Stimulated activated naive B cell treated with anti-CD40 and anti-IgM and Interleukin-4, amounts not matched to agents 10 μg/mL and 1 μg/mL and 100 μg/mL, for 72 hours (primary cell): ENCODE results near the gene IGSF21.

Experiments
- ATAC-seq, 2 donors: fragments of 150-1000 bp; cut with Tn5 transposase; replicated peaks; 2 replicates each; pipeline ENCODE4 v1.10.0; 2021; ENCODE audit warnings: moderate library complexity in 1 of 2
- DNase-seq: peaks from one replicate; pipeline ENCODE4 v3.0.0; 2021
- H3K27ac Mint-ChIP-seq: one replicate; pipeline ENCODE4 v1.8.0; 2022; ENCODE audit warnings: mild to moderate bottlenecking, mixed read lengths
- H3K27me3 Mint-ChIP-seq, 2 donors: one replicate each; pipeline ENCODE4 v1.8.0; 2022; ENCODE audit warnings: mixed read lengths in 2 of 2
- H3K36me3 Mint-ChIP-seq, 2 donors: one replicate each; pipeline ENCODE4 v1.8.0; 2022; ENCODE audit warnings: mixed read lengths in 2 of 2, mild to moderate bottlenecking in 1 of 2
- H3K4me1 Mint-ChIP-seq, 2 donors: one replicate each; pipeline ENCODE4 v1.8.0; 2022; ENCODE audit warnings: mixed read lengths in 2 of 2, mild to moderate bottlenecking in 1 of 2
- H3K4me3 Mint-ChIP-seq, 2 donors: one replicate each; pipeline ENCODE4 v1.8.0; 2022; ENCODE audit warnings: mild to moderate bottlenecking in 2 of 2, mixed read lengths in 2 of 2, moderate library complexity in 1 of 2
- H3K9me3 Mint-ChIP-seq, 2 donors: one replicate each; pipeline ENCODE4 v1.8.0; 2022; ENCODE audit warnings: mixed read lengths in 2 of 2, mild to moderate bottlenecking in 1 of 2

IGSF21 gene

DNA sequence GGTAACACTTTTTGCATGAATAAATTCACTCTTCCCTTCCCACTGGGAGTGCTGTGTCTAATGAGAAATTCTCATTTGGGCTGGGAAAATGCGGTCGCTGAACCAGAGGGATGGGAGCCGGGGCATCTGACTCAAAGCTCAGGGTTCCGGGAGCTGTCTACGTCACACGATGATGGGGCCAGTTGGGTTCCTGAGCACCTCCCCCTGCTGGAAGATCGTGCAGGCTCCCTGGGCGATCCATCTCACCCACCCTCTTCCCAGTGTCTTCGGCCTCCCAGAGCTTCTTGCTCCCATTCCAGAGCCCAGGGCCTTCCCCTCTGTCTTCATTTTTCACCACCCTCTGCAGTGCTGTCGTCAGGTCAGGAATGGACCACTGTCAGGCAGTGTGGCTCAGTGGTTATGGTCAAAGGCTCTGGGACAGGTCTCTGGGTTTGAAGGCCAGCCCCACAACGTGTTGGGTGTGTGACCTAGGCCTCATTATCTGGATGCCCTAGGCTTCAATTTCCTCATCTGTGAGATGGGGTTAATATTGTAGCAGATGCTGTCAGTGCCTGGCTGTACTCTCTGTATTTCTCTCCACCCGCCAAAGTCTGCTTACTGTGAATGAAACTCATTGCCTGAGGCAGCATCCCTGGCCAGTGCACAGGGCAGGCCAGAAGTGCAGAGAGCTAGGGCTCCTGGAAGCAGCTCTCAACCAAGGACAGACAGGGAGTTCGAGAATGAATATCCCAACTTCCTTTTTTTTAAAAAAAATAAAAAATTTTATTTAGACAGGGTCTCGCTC lies 31.8 kb downstream of the IGSF21 start:
- no peak overlapping the region for H3K4me3 Mint-ChIP-seq
- peaks cover 0 to 2% of the 10 kb centered on the region in 2 donors for H3K9me3 Mint-ChIP-seq
- H3K4me1 Mint-ChIP-seq: no peaks in the 10 kb centered on the region
- peaks cover 5 to 6% of the 10 kb centered on the region in 2 donors for H3K27me3 Mint-ChIP-seq
- no peak overlapping the region for H3K27ac Mint-ChIP-seq
- no peaks in the 10 kb centered on the region for H3K36me3 Mint-ChIP-seq
- no peak for DNase-seq
- ATAC-seq: no peak

- no peak overlapping the region for H3K4me3 Mint-ChIP-seq
- H3K4me1 Mint-ChIP-seq: no peaks in the 10 kb centered on the region
- H3K9me3 Mint-ChIP-seq: peaks cover 0 to 2% of the 10 kb centered on the region in 2 donors
- ATAC-seq (no peak), DNase-seq (no peak)
- H3K27ac Mint-ChIP-seq: no peak overlapping the region
- peaks cover 5 to 6% of the 10 kb centered on the region in 2 donors for H3K27me3 Mint-ChIP-seq
- H3K36me3 Mint-ChIP-seq: no peaks in the 10 kb centered on the region
Observed at GRCh38 chr1:18140411-18140810, 32.8 kb downstream of the IGSF21 start.

DNA sequence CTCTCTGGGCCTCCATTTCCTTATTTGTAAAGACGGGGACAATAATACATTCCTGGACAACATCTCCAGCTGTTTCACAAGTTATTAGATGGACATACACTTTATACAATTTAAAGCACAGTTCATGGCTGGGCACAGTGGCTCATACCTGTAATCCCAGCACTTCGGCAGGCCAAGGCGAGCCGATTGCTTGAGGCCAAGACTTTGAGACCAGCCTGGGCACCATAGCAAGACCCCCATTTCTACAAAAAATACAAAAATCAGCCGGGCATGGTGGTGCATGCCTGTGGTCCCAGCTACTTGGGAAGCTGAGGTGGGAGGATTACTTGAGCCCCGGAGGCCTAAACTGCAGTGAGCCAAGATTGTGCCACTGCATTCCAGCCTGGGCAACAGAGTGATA lies 34.1 kb downstream of the IGSF21 start:
- no peaks in the 10 kb centered on the region for H3K4me1 Mint-ChIP-seq
- H3K27ac Mint-ChIP-seq: no peak overlapping the region
- no peak overlapping the region for H3K4me3 Mint-ChIP-seq
- DNase-seq: no peak
- H3K27me3 Mint-ChIP-seq: peaks cover 6 to 7% of the 10 kb centered on the region in 2 donors
- no peak for ATAC-seq
- no peaks in the 10 kb centered on the region for H3K36me3 Mint-ChIP-seq
- peaks cover 0 to 2% of the 10 kb centered on the region in 2 donors for H3K9me3 Mint-ChIP-seq

DNA sequence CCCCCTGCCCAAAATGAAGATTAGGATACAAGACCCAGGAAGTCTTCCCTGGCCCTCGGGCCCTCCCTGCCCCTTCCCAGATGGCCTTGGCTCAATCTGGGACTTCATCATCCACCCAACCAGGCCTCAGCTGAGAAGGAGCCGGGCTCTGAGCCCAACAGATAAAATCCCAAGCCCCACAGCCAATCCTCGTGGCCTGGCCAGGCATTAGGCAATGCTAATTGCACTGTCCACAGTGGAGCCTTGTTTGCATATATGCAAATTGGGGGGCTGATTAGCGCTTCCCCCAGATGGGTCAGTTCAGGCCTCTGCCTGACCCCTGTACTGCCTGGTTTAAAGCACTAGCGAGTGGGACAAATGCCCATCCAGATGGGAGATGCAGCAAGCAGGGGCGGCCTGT lies 34.9 kb downstream of the IGSF21 start:
- Mint-ChIP-seq H3K4me1 (no peaks in the 10 kb centered on the region), H3K36me3 (no peaks in the 10 kb centered on the region), H3K4me3 (no peak overlapping the region), H3K27me3 (peaks cover 10 to 15% of the 10 kb centered on the region in 2 donors), H3K9me3 (no peaks in the 10 kb centered on the region), H3K27ac (no peak overlapping the region)
- ATAC-seq (no peak), DNase-seq (no peak)

GRCh38 chr1:18142969-18143368 lies 35.4 kb downstream of the IGSF21 start:
- H3K36me3 Mint-ChIP-seq: no peaks in the 10 kb centered on the region
- ATAC-seq (no peak), DNase-seq (no peak)
- H3K9me3 Mint-ChIP-seq: no peaks in the 10 kb centered on the region
- H3K4me1 Mint-ChIP-seq: no peaks in the 10 kb centered on the region
- peaks cover 10 to 16% of the 10 kb centered on the region in 2 donors for H3K27me3 Mint-ChIP-seq
- H3K27ac Mint-ChIP-seq: no peak overlapping the region
- no peak overlapping the region for H3K4me3 Mint-ChIP-seq

GRCh38 chr1:18144062-18144461 lies 36.5 kb downstream of the IGSF21 start:
- Mint-ChIP-seq H3K27ac (no peak overlapping the region), H3K4me1 (no peaks in the 10 kb centered on the region), H3K27me3 (peaks cover 10 to 16% of the 10 kb centered on the region in 2 donors), H3K9me3 (no peaks in the 10 kb centered on the region), H3K4me3 (no peak overlapping the region), H3K36me3 (no peaks in the 10 kb centered on the region)
- DNase-seq: no peak
- ATAC-seq: no peak

DNA sequence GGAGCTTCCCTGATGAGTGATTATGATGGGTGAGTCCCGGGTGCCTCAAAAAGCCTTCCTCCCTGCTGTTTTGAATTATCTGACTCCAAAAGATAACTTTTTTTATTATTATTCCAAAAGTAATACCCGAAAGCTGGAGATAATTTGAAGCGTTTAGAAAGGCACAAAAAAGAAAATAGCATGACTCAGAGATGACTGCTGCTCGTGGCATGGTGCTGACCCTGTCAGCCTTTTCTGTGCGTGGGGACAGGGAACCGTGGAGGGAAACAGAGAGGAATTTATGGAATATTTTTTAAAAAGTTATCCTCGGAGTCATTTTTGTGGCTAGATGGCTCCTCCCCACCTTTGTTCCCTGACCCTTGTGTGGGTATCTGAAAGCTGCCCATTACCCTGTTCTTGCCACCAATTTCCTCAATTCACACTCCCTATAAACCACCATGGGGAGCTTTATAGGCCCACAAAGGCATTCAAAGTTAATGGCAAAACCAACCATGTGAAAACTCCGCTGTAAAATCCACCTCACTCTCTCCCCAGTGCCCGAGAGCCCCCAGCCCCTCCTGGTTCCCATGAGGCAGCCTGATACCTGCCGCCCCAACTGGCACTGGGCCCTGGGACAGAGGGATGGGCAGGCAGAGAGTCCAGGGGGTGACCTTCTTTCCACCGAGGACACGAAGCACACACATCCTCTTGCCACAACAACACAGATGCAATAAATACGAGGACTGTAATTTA lies 37.5 kb downstream of the IGSF21 start:
- H3K4me3 Mint-ChIP-seq: no peak overlapping the region
- H3K27ac Mint-ChIP-seq: no peak overlapping the region
- no peaks in the 10 kb centered on the region for H3K9me3 Mint-ChIP-seq
- H3K27me3 Mint-ChIP-seq: peaks cover 10 to 16% of the 10 kb centered on the region in 2 donors
- no peaks in the 10 kb centered on the region for H3K4me1 Mint-ChIP-seq
- ATAC-seq: no peak
- DNase-seq: no peak
- no peaks in the 10 kb centered on the region for H3K36me3 Mint-ChIP-seq

DNA sequence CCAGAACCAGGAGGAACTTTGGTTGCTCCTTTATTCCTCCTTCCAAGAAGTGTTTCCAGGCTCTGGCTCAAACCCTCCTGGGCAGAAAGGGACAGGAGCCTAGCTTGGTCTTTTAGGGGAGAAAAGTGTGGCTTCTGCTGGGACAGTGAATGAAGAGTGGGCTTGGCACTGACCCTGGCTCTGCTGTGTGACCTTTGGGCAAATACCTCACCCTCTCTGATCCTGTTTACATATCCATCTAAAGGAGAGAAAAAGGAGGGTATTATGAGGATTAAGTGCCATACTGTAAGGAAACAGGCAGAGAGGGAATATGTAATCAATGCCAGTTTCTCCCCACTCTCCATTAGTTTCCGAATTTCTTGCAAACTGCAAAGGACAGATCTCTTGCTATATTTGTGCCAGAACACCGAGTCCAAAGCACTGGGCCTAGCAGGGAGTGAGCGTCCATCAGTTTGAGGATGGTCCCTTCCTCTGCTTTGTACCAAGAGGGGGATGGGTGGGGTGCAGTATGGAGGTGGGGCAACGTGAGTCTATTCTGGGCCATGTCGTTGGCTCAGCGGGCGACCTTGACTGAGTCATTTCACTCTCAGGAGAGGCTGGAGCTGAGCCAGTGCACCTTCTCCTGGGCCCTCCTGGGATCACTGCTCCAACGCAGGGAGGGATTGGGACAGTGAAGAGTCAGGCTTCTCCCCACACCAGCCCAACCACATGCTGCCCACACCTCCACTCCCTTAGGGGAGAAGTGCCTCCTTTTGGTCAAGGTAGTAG lies 38.4 kb downstream of the IGSF21 start:
- DNase-seq (no peak), ATAC-seq (no peak)
- Mint-ChIP-seq H3K4me1 (no peaks in the 10 kb centered on the region), H3K27me3 (peaks cover 9 to 10% of the 10 kb centered on the region in 2 donors), H3K36me3 (no peaks in the 10 kb centered on the region), H3K27ac (no peak overlapping the region), H3K4me3 (no peak overlapping the region), H3K9me3 (peaks cover 0 to under 1% of the 10 kb centered on the region in 2 donors)

DNA sequence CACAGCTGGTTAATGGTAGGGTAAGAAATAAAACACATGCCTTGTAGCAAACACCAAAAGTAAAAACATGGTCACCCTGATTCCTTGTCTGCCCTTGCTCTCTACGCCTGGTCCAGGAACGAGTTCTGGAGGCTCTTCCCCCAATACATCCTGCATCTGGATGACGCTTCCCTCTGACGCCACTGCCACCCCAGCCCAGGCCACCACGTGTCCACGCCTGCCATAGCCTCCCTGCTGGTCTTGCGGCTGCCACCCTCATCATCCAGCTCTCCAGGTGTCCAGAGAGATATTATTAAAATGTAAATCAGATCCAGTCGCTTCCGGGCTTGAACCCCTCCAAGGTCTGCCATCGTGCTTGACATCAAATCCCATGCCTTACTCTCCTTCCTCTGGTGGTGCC lies 39.3 kb downstream of the IGSF21 start:
- H3K36me3 Mint-ChIP-seq: no peaks in the 10 kb centered on the region
- no peak for DNase-seq
- H3K4me3 Mint-ChIP-seq: no peak overlapping the region
- H3K4me1 Mint-ChIP-seq: no peaks in the 10 kb centered on the region
- peaks cover 5 to 10% of the 10 kb centered on the region in 2 donors for H3K27me3 Mint-ChIP-seq
- no peak for ATAC-seq
- H3K27ac Mint-ChIP-seq: no peak overlapping the region
- peaks cover 0 to 2% of the 10 kb centered on the region in 2 donors for H3K9me3 Mint-ChIP-seq

GRCh38 chr1:18147672-18148071 lies 40.1 kb downstream of the IGSF21 start:
- no peaks in the 10 kb centered on the region for H3K36me3 Mint-ChIP-seq
- peaks cover 0 to 2% of the 10 kb centered on the region in 2 donors for H3K9me3 Mint-ChIP-seq
- no peak for DNase-seq
- ATAC-seq: no peak
- H3K4me1 Mint-ChIP-seq: no peaks in the 10 kb centered on the region
- no peak overlapping the region for H3K4me3 Mint-ChIP-seq
- H3K27ac Mint-ChIP-seq: no peak overlapping the region
- H3K27me3 Mint-ChIP-seq: peaks cover 5 to 10% of the 10 kb centered on the region in 2 donors

DNA sequence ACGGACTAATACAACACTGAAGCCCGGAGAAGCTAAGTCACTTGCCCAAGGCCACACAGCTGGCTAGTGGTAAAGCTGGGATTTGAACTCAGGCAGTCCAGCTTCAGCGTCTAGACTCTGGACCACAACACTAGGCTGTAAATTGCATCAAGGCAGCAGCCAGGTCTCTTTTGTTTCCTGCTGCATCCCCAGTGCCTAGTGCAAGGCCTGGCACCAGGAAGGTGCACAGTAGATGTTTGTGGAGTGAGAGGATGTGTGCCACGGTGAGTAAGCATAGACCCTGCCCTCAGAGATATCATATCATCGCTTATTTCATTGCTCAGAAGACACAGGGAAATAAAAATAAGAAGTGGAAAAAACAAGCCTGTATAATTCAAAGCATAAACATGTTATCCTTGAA lies 40.9 kb downstream of the IGSF21 start:
- no peaks in the 10 kb centered on the region for H3K36me3 Mint-ChIP-seq
- peaks cover 8 to 10% of the 10 kb centered on the region in 2 donors for H3K27me3 Mint-ChIP-seq
- H3K4me3 Mint-ChIP-seq: no peak overlapping the region
- DNase-seq (no peak), ATAC-seq (no peak)
- H3K9me3 Mint-ChIP-seq: peaks cover 0 to 2% of the 10 kb centered on the region in 2 donors
- H3K4me1 Mint-ChIP-seq: no peaks in the 10 kb centered on the region
- H3K27ac Mint-ChIP-seq: no peak overlapping the region

DNA sequence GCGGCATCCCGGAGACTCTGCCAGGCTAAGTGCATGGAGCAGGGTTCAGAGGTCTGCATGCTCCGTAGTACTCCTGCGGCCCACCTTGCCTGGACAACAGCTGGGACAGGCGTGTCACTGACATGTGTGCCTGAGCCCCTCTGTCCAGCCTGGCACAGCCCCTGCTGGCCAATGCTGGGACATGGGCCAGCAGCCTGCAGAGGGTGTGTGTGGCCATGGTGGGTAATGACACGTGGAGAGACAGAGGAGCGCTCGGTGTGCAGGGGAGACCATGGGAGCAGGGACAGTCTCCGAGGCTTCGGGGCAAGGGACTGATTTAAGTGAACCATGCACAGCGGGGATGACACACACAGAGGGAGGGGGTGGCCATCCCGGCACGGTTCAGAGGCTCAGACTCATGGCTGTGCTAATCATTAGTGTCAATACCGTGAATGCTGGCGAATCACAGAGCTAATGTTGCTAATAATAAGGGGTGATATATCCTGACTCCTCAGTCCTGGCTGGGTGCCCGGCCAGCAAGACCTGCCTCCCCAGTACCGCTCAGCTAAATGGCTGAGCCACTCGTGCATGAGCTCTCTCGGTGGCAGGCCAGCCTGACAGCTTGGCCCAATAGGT lies 41.5 kb downstream of the IGSF21 start:
- H3K9me3 Mint-ChIP-seq: peaks cover 0 to 2% of the 10 kb centered on the region in 2 donors
- peaks cover 9 to 10% of the 10 kb centered on the region in 2 donors for H3K27me3 Mint-ChIP-seq
- no peak overlapping the region for H3K4me3 Mint-ChIP-seq
- no peaks in the 10 kb centered on the region for H3K36me3 Mint-ChIP-seq
- H3K4me1 Mint-ChIP-seq: no peaks in the 10 kb centered on the region
- no peak overlapping the region for H3K27ac Mint-ChIP-seq
- DNase-seq (no peak), ATAC-seq (no peak)

DNA sequence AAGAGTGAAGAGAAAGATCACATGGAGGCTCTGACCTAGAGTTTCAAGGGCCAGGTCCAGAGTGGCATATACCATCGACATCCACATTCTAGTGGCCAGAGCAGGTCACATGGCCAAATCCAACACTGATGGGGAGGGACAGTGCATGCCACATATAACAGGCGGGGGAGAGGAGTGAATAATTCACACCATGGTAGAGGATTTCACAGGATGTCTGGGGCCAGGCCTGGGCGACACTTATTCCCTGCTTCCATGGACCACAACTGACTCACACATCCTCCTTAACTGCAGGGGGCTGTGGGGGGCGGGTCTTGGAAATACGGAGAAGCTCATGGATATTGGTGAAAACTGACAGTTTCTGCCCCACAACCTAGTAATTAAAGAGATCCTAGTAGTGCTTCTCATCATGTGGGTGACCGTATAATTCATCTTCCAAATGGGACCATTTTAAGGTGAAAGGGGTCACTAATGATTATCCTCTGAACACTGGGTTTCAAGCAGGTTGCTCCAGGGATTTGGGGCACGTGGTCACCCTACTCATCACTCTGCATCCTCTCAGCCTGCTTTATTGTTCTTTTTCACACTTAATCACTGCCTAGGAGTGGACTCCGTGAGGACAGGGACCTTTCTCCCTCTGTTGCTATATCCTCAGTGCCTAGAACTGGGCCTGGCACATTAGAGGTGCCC lies 44.0 kb downstream of the IGSF21 start:
- ATAC-seq: no peak
- H3K27ac Mint-ChIP-seq: no peak overlapping the region
- no peak for DNase-seq
- peaks cover 0 to 2% of the 10 kb centered on the region in 2 donors for H3K9me3 Mint-ChIP-seq
- H3K36me3 Mint-ChIP-seq: no peaks in the 10 kb centered on the region
- H3K4me1 Mint-ChIP-seq: no peaks in the 10 kb centered on the region
- H3K27me3 Mint-ChIP-seq: peaks cover 13% of the 10 kb centered on the region in 2 donors
- no peak overlapping the region for H3K4me3 Mint-ChIP-seq
